22Rv1 (cell line): ENCODE data around the gene AMZ1.

Experiments
- H3K27ac ChIP-seq: fragments of 450-650 bp; 2 replicates; pipeline ENCODE4 v1.5.1; 2017
- CTCF ChIP-seq: fragments of 450-650 bp; IDR thresholded peaks from 2 replicates; pipeline ENCODE4 v1.5.1; 2017; ENCODE audit warnings: mild to moderate bottlenecking
- ZFX ChIP-seq: fragments of 450-650 bp; IDR thresholded peaks from 2 replicates; pipeline ENCODE4 v1.6.1; 2017; ENCODE audit warnings: antibody characterized with exemption, borderline replicate concordance

The AMZ1 gene

DNA sequence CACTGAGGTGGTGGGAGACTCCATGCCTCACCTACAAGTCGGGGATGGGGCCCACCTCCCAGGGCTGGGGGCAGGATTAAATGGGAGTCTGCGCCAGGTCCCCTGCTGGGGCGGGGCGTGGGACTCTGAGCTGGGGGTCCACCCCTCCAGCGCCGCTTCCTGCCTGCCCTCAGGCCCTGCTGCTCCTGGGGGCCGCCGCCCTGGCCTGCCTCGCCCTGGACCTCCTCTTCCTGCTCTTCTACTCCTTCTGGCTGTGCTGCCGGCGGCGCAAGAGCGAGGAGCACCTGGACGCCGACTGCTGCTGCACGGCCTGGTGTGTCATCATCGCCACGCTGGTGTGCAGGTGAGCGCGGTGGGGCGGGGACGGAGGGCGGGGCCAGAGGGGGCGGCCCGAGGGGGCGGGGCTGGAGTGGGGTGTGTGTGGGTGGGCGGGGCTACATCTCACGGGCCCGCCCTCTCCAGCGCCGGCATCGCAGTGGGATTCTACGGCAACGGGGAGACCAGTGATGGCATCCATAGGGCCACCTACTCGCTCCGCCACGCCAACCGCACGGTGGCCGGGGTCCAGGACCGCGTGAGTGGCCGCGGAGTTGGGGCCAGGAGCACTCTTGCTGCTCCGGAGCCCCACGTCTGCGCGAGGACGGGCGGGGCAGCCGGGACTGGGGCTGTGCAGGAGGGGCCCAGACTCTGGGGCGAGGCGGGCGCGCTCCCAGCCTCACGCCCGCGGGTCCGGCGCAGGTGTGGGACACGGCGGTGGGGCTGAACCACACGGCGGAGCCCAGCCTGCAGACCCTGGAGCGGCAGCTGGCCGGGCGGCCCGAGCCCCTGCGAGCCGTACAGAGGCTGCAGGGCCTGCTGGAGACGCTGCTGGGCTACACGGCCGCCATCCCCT, 41.1 kb upstream of the AMZ1 start:
- TF ChIP-seq ZFX (no peak), CTCF (no peak)
- peak overlapping the region; percentile 56 for H3K27ac ChIP-seq

GRCh38 chr7:2647594-2648172, 40.3 kb upstream of the AMZ1 start:
- TF ChIP-seq CTCF (no peak), ZFX (no peak)
- H3K27ac ChIP-seq = no peak overlapping the region

GRCh38 chr7:2649139-2649838, 38.7 kb upstream of the AMZ1 start:
- no peak overlapping the region for H3K27ac ChIP-seq
- TF ChIP-seq ZFX = no peak
- no peak for TF ChIP-seq CTCF

DNA sequence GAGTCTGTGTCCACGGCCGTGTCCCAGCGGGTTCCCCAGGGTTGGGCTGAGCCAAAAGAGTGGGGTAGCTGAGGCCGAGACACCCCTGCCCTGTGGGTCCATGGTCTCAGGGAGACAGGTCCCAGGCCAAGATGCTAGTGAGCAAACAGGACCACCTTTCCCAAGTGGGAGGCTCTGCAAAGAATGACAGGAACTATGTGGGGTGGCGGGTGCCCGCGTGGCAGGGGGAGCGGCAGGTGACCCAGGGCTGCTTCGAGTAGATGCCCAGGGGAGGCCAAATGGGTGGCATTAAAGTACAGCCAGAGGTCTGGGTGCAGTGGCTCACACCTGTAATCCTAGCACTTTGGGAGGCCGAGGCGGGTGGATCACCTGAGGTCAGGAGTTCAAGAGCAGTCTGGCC, 38.0 kb upstream of the AMZ1 start:
- TF ChIP-seq ZFX (no peak), CTCF (no peak)
- H3K27ac ChIP-seq = no peak overlapping the region

DNA sequence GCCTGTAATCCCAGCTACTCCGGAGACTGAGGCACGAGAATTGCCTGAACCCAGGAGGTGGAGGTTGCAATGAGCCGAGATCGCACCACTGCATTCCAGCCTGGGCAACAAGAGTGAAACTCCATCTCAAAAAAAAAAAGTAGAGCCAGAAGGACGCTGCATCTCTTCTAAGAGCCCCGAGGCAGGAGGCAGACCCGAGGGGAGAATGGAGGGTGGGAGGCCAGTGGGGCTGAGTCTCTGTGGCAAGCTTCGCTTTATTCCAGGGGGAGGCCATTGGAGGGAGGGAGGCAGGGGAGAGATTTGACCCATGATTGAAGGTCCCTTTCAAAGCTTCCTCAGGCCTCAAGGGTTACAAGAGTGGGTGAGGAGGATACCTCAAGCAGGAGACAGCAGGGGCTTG, 37.6 kb upstream of the AMZ1 start:
- TF ChIP-seq ZFX (no peak), CTCF (no peak)
- H3K27ac ChIP-seq = no peak overlapping the region

DNA sequence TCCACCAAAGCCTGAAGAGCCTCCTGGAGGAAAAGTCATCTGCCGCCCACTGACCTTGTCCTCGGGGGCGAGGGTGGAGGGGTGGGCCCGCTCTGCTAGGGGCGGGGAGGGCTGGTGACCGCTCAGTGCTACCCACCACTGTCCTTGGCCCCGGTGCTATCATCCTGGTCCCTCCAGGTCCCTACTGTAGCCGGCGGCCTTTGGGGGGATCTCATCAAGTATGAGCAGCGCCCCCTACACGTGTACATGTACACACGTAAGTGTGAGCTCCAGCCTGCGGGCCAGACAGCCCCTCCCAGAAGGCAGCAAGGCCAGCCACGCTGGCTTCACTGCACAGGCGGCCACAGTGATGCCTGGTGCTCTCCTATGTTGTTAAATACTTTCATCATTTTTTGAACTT, 36.7 kb upstream of the AMZ1 start:
- no peak overlapping the region for H3K27ac ChIP-seq
- TF ChIP-seq CTCF = no peak
- no peak for TF ChIP-seq ZFX
